K562 (cell line): ENCODE measurements around the gene RNMT. TPM values are rescaled to one million over a fixed set of nuclear protein-coding genes. Genes with fewer than 3 reads are reported as not detected.

Experiments
- ATAC-seq: fragments of 200-7000 bp; cut with Tn5 transposase; 3 replicates; pipeline ENCODE4 v1.9.1; 2020; ENCODE audit warnings: moderate library complexity
- BruUV-seq: library from RNA; stranded (reverse); fragments of 400-500 nt; replicated peaks from 2 replicates; lab custom pipeline; 2021; lab: Mats Ljungman, UMichigan
- CTCF ChIA-PET: fragments of 300-600 bp; formaldehyde crosslinking; extraction: SDS; loops from one replicate; lab custom pipeline; 2021; ENCODE audit warnings: low intra/inter-chr PET ratio; lab: Yijun Ruan, JAX
- POLR2A ChIA-PET: fragments of 300-600, 350-650 bp; sonication (Branson Sonifier 250); formaldehyde crosslinking; extraction: SDS; loops from one replicate; lab custom pipeline; 2021; ENCODE audit warnings: antibody characterized with exemption, inconsistent platforms; lab: Yijun Ruan, JAX
- DNase-seq, 4 experiments: peaks; one replicate each; pipeline versions ENCODE4 v3.0.0 to v3.0.0-alpha.2; 2011 to 2018; ENCODE audit warnings: low spot score in 3 of 4, mixed read lengths in 3 of 4; ENCODE audit errors: extremely low read depth in 1 of 4
- FAIRE-seq: peaks from 2 replicates; lab custom pipeline; 2011; peaks lifted over from hg19 to GRCh38; lab: Jason Lieb, UNC
- H2AFZ ChIP-seq: 2 replicates; pipeline ENCODE4 v1.6.0; 2011; ENCODE audit warnings: low read depth, low read length, control low read depth, inconsistent platforms
- H3K27ac ChIP-seq: fragments of 200-600 bp; 3 replicates; pipeline ENCODE4 v1.8.0; 2011; ENCODE audit warnings: low read depth, mild to moderate bottlenecking, control low read depth, inconsistent platforms, low read length, moderate library complexity, mixed read lengths; ENCODE audit errors: extremely low read depth
- H3K27me3 ChIP-seq, 2 experiments: fragments of 300-600 bp in 1 of 2; 2 replicates in 1 of 2; 3 replicates in 1 of 2; pipeline versions ENCODE4 v1.6.0 to v1.8.0; 2011; ENCODE audit warnings: inconsistent platforms in 2 of 2, low read length in 2 of 2, mild to moderate bottlenecking in 1 of 2, mixed read lengths in 1 of 2, moderate library complexity in 1 of 2; ENCODE audit not compliant: control insufficient read depth in 2 of 2, insufficient read depth in 2 of 2
- H3K36me3 ChIP-seq: fragments of 300-600 bp; 3 replicates; pipeline ENCODE4 v1.8.0; 2011; ENCODE audit warnings: mild to moderate bottlenecking, low read length, inconsistent platforms; ENCODE audit not compliant: control insufficient read depth, insufficient read depth
- H3K4me1 ChIP-seq, 2 experiments: fragments of 200-600 bp in 1 of 2; replicated peaks in 1 of 2; 2 replicates in 1 of 2; 3 replicates in 1 of 2; pipeline versions ENCODE4 v1.5.1 to v1.8.0; 2011; ENCODE audit warnings: inconsistent platforms in 2 of 2, low read length in 2 of 2, mild to moderate bottlenecking in 1 of 2, mixed read lengths in 1 of 2, moderate library complexity in 1 of 2; ENCODE audit not compliant: control insufficient read depth in 2 of 2, insufficient read depth in 2 of 2
- H3K4me2 ChIP-seq: 2 replicates; pipeline ENCODE4 v1.6.1; 2011; ENCODE audit warnings: low read length, control low read depth, inconsistent platforms, mixed read lengths; ENCODE audit not compliant: insufficient read depth
- H3K4me3 ChIP-seq: fragments of 200-600 bp; sonication (generic), shearing (Covaris generic); 2 replicates; pipeline ENCODE4 v1.5.1; 2016; ENCODE audit warnings: control low read depth, inconsistent platforms
- H3K79me2 ChIP-seq: fragments of 200-600 bp; 3 replicates; pipeline ENCODE4 v1.8.0; 2011; ENCODE audit warnings: low read length, inconsistent platforms; ENCODE audit not compliant: control insufficient read depth, insufficient read depth
- H3K9ac ChIP-seq, 2 experiments: 2 replicates each; pipeline versions ENCODE4 v1.6.0 to v1.6.1; 2011; ENCODE audit warnings: low read depth in 2 of 2, low read length in 2 of 2, control low read depth in 1 of 2, inconsistent platforms in 1 of 2, mild to moderate bottlenecking in 1 of 2, mixed read lengths in 1 of 2; ENCODE audit not compliant: insufficient read depth in 1 of 2
- H3K9me1 ChIP-seq: one replicate; pipeline ENCODE4 v1.6.0; 2011; ENCODE audit warnings: inconsistent platforms, mild to moderate bottlenecking, low read length, moderate library complexity; ENCODE audit not compliant: control insufficient read depth, insufficient read depth
- H3K9me3 ChIP-seq: replicated peaks from 2 replicates; pipeline ENCODE4 v1.5.1; 2011; ENCODE audit warnings: low read depth, low read length, inconsistent platforms; ENCODE audit not compliant: control insufficient read depth, insufficient read depth
- H4K20me1 ChIP-seq: replicated peaks from 2 replicates; pipeline ENCODE4 v1.6.1; 2011; ENCODE audit warnings: low read length, inconsistent platforms, mixed read lengths; ENCODE audit not compliant: control insufficient read depth, insufficient read depth
- BRF1 ChIP-seq: IDR thresholded peaks from 3 replicates; pipeline ENCODE4 v1.6.1; 2011; ENCODE audit warnings: borderline replicate concordance, mild to moderate bottlenecking; ENCODE audit not compliant: insufficient read length; ENCODE audit errors: extremely low read depth
- FOS ChIP-seq: IDR thresholded peaks from 3 replicates; pipeline ENCODE4 v1.6.1; 2011; ENCODE audit not compliant: insufficient read length; ENCODE audit errors: extremely low read depth
- GMEB1 ChIP-seq: fragments of 250-450 bp; sonication (Bioruptor Pico); IDR thresholded peaks from 2 replicates; pipeline ENCODE4 v1.4.0; 2020; ENCODE audit warnings: mild to moderate bottlenecking
- HDAC1 ChIP-seq, 2 experiments: fragments of 450-650 bp; IDR thresholded peaks; 2 replicates each; pipeline ENCODE4 v1.6.1; 2016 to 2017; ENCODE audit warnings: inconsistent platforms in 1 of 2, mild to moderate bottlenecking in 1 of 2, moderate library complexity in 1 of 2
- KLF13 ChIP-seq: fragments of 450-650 bp; IDR thresholded peaks from 2 replicates; pipeline ENCODE4 v1.6.1; 2016; ENCODE audit warnings: missing genetic modification characterization, low read depth, mild to moderate bottlenecking, missing compliant biosample characterization, moderate library complexity, borderline replicate concordance
- MLX ChIP-seq, 2 experiments: fragments of 450-650 bp in 1 of 2; sonication (generic) in 1 of 2; formaldehyde crosslinking; conservative IDR thresholded peaks; 2 replicates each; pipeline versions ENCODE4 v1.4.0 to v1.8.1; 2020 to 2022; ENCODE audit warnings: mild to moderate bottlenecking in 1 of 2, missing genetic modification reagents in 1 of 2
- NFIX ChIP-seq: fragments of 250-450 bp; sonication (Bioruptor Pico); IDR thresholded peaks from 2 replicates; pipeline ENCODE4 v1.4.0; 2020; ENCODE audit warnings: low read depth, mild to moderate bottlenecking, moderate library complexity
- NFXL1 ChIP-seq: fragments of 450-650 bp; formaldehyde crosslinking; IDR thresholded peaks from 2 replicates; pipeline ENCODE4 v1.4.0; 2021; ENCODE audit warnings: mild to moderate bottlenecking
- POLR2AphosphoS2 ChIP-seq: IDR thresholded peaks from 2 replicates; pipeline ENCODE4 v1.6.1; 2012; ENCODE audit warnings: low read length, improper control_type of control experiment
- RFX1 ChIP-seq: fragments of 450-650 bp; IDR thresholded peaks from 2 replicates; pipeline ENCODE4 v1.6.1; 2016; ENCODE audit warnings: mild to moderate bottlenecking, moderate library complexity
- SAFB2 ChIP-seq: fragments of 200-400 bp; formaldehyde crosslinking; IDR thresholded peaks from 2 replicates; pipeline ENCODE4 v1.6.1; 2018; ENCODE audit warnings: borderline replicate concordance, low read length, low read depth, moderate library complexity; ENCODE audit not compliant: severe bottlenecking
- SIN3B ChIP-seq: fragments of 450-650 bp; IDR thresholded peaks from 2 replicates; pipeline ENCODE4 v1.6.1; 2017; ENCODE audit warnings: low read depth, mild to moderate bottlenecking, moderate library complexity
- SLC30A9 ChIP-seq: fragments of 250-450 bp; sonication (Bioruptor Pico); IDR thresholded peaks from 2 replicates; pipeline ENCODE4 v1.8.0; 2022; ENCODE audit warnings: mild to moderate bottlenecking, moderate library complexity
- STAT5B ChIP-seq: fragments of 250-450 bp; sonication (Bioruptor Pico); IDR thresholded peaks from 2 replicates; pipeline ENCODE4 v1.8.0; 2021; ENCODE audit warnings: mild to moderate bottlenecking, inconsistent platforms
- TCF7 ChIP-seq: sonication (generic); IDR thresholded peaks from 2 replicates; pipeline ENCODE4 v1.6.1; 2016; ENCODE audit warnings: antibody characterized with exemption, borderline replicate concordance
- ZBTB1 ChIP-seq: sonication (generic); formaldehyde crosslinking; IDR thresholded peaks from 2 replicates; pipeline ENCODE4 v1.8.1; 2023; ENCODE audit warnings: missing genetic modification reagents, low read depth, mild to moderate bottlenecking, borderline replicate concordance
- ZFP91 ChIP-seq: sonication (generic); formaldehyde crosslinking; IDR thresholded peaks from 2 replicates; pipeline ENCODE4 v1.8.0; 2022; ENCODE audit warnings: mild to moderate bottlenecking, missing genetic modification reagents
- ZNF143 ChIP-seq: sonication (generic); formaldehyde crosslinking; IDR thresholded peaks from 2 replicates; pipeline ENCODE4 v1.9.0; 2022; ENCODE audit warnings: mild to moderate bottlenecking, missing genetic modification reagents
- WGBS: fragments of 100-300 bp; shearing (Covaris generic); methylation state at CpG from one replicate; pipeline ENCODE4 v1.1.6; 2016; ENCODE audit warnings: low coverage, mixed read lengths; ENCODE audit not compliant: insufficient coverage; ENCODE audit errors: missing lambda C conversion rate; 5-methylcytosine and 5-hydroxymethylcytosine counted together
- in situ Hi-C: fragments of 300-500 bp; cut with MboI; formaldehyde crosslinking; loops from 4 replicates; pipeline ENCODE4 v1.15.0; 2018; ENCODE audit warnings: inconsistent platforms, mixed read lengths
- intact Hi-C: fragments of 100-400 bp; cut with micrococcal nuclease; formaldehyde crosslinking; loops from 2 replicates; pipeline ENCODE4 v1.14.2; 2022
- polyA plus RNA-seq, 8 experiments: library from polyadenylated mRNA; depleted of rRNA in 4 of 8; stranded (reverse) in 5 of 8; unstranded in 3 of 8; fragments of >200 nt; fragmentation: Nextera tagmentation in 2 of 8; fragmentation: Illumina TruSeq in 1 of 8; extraction: Ambion mirVana in 2 of 8; extraction: Trizol in 1 of 8; gene quantifications; 2 replicates each; pipeline versions ENCODE4 v1.2.1 to v1.2.3, GENCODE V29; 2011 to 2014; ENCODE audit warnings: inconsistent platforms in 1 of 8, missing spikeins in 1 of 8
- total RNA-seq, 7 experiments: library from RNA; depleted of rRNA in 6 of 7; stranded (reverse); fragments of >200 nt in 6 of 7; fragmentation: Illumina TruSeq in 2 of 7; extraction: Trizol in 2 of 7; gene quantifications; 2 replicates each; pipeline versions ENCODE4 v1.2.1 to v1.2.3, GENCODE V29; 2011 to 2021; ENCODE audit warnings: low replicate concordance in 1 of 7

RNMT gene
- total and polyA plus RNA-seq, 9 of the 15 experiments (the other 6 are each of a cell fraction or from before 2014, with no cell fraction given), result 20.2 to 63.4 (median 34.1) TPM

- no peak for TF ChIP-seq ZFP91 (CRISPR knock-in tag)
- no peak for TF ChIP-seq SIN3B
- no peak for TF ChIP-seq NFIX (CRISPR knock-in tag)
- TF ChIP-seq RFX1, result no peak
- no peak for TF ChIP-seq STAT5B (CRISPR knock-in tag)
Observed at GRCh38 chr18:13762690-13763439, 36.4 kb downstream of the RNMT start (continued).

- in situ Hi-C loops (no loop called here), intact Hi-C loops (no loop called here)
- TF ChIP-seq HDAC1 (IDR thresholded peaks at IDR 0.05) (no peak), BRF1 (no peak), ZBTB1 (CRISPR knock-in tag) (no peak), SAFB2 (no peak), MLX (CRISPR knock-in tag; conservative IDR thresholded peaks at IDR 0.05) (no peak), GMEB1 (CRISPR knock-in tag) (no peak), POLR2AphosphoS2 (no peak), ZNF143 (no peak), KLF13 (tag) (no peak), FOS (no peak), SLC30A9 (no peak), TCF7 (no peak), NFXL1 (CRISPR knock-in tag) (no peak)
Observed at GRCh38 chr18:13775058-13775457, 48.6 kb downstream of the RNMT start.

More at GRCh38 chr18:13775058-13775457, 48.6 kb downstream of the RNMT start:
- H3K4me3 ChIP-seq, result no peak overlapping the region
- no peaks in the 10 kb centered on the region for H3K9me1 ChIP-seq
- no peak for FAIRE-seq
- no peaks in the 10 kb centered on the region for H3K4me1 ChIP-seq
- no peaks in the 10 kb centered on the region for H3K79me2 ChIP-seq
- H3K36me3 ChIP-seq, result no peaks in the 10 kb centered on the region
- no peaks in the 10 kb centered on the region for H3K27me3 ChIP-seq
- H3K9me3 ChIP-seq, result no peaks in the 10 kb centered on the region
- no peak overlapping the region for H3K4me2 ChIP-seq
- H3K27ac ChIP-seq, result no peak overlapping the region
- no peak overlapping the region for H2AFZ ChIP-seq
- CTCF ChIA-PET, result no interaction called here
- no peak for DNase-seq
- no peaks in the 10 kb centered on the region for H4K20me1 ChIP-seq
- no peak for ATAC-seq
- POLR2A ChIA-PET, result no interaction called here
- WGBS, result 0% methylated on average over 3 of the region's 3 CpGs
- H3K9ac ChIP-seq, result no peak overlapping the region
- no TSS peak for BruUV-seq
